SU-DHL-6 (cell line): ENCODE data around the gene NFATC2IP.

Experiments used
- H2AFZ ChIP-seq: fragments of 200-600 bp; sonication (generic); 2 replicates; pipeline ENCODE4 v1.6.1; 2014; ENCODE audit warnings: low read depth, mild to moderate bottlenecking, moderate library complexity, mixed read lengths, antibody characterized with exemption, low read length; ENCODE audit not compliant: severe bottlenecking
- H3F3A ChIP-seq: fragments of 200-600 bp; shearing (Covaris generic); 2 replicates; pipeline ENCODE4 v1.6.0; 2016; ENCODE audit warnings: antibody characterized with exemption, mild to moderate bottlenecking; ENCODE audit not compliant: insufficient read depth
- H3K27ac ChIP-seq: fragments of 200-600 bp; sonication (generic); 2 replicates; pipeline ENCODE4 v1.5.1; 2016; ENCODE audit warnings: low read depth, mild to moderate bottlenecking, low read length, moderate library complexity, mixed read lengths
- H3K27me3 ChIP-seq: fragments of 200-600 bp; sonication (generic), shearing (Covaris generic); 2 replicates; pipeline ENCODE4 v1.6.0; 2014; ENCODE audit warnings: mild to moderate bottlenecking, low read length
- H3K36me3 ChIP-seq: fragments of 200-600 bp; sonication (generic); 2 replicates; pipeline ENCODE4 v1.6.1; 2014; ENCODE audit warnings: mild to moderate bottlenecking, low read length, mixed read lengths
- H3K4me2 ChIP-seq: fragments of 300-600, 200-600 bp; shearing (Covaris generic), sonication (generic); 2 replicates; pipeline ENCODE4 v1.6.0; 2014; ENCODE audit warnings: low read length, low read depth, mild to moderate bottlenecking; ENCODE audit not compliant: poor library complexity, severe bottlenecking
- H3K4me3 ChIP-seq: fragments of 200-600 bp; sonication (generic); 2 replicates; pipeline ENCODE4 v1.5.1; 2014; ENCODE audit warnings: antibody characterized with exemption, low read length, mild to moderate bottlenecking, mixed read lengths; ENCODE audit not compliant: insufficient read depth, poor library complexity, severe bottlenecking
- H3K79me2 ChIP-seq: fragments of 200-600 bp; sonication (generic); 2 replicates; pipeline ENCODE4 v1.6.1; 2014; ENCODE audit warnings: mild to moderate bottlenecking, low read length, moderate library complexity; ENCODE audit not compliant: insufficient read depth
- H3K9ac ChIP-seq: fragments of 200-600 bp; sonication (generic); 2 replicates; pipeline ENCODE4 v1.7.0; 2014; ENCODE audit warnings: mild to moderate bottlenecking, low read length
- H3K9me2 ChIP-seq: fragments of 200-600 bp; sonication (generic); replicated peaks from 2 replicates; pipeline ENCODE4 v1.6.1; 2014; ENCODE audit warnings: low read length; ENCODE audit not compliant: insufficient read depth
- H3K9me3 ChIP-seq: fragments of 200-600 bp; sonication (generic); 2 replicates; pipeline ENCODE4 v1.6.1; 2014; ENCODE audit warnings: low read length, mixed read lengths; ENCODE audit not compliant: insufficient read depth
- H4K20me1 ChIP-seq: fragments of 200-600 bp; sonication (generic); 2 replicates; pipeline ENCODE4 v1.6.1; 2014; ENCODE audit warnings: low read depth, mild to moderate bottlenecking, antibody characterized with exemption, low read length, moderate library complexity, mixed read lengths
- CTCF ChIP-seq: fragments of 200-600 bp; sonication (generic); IDR thresholded peaks from one replicate; pipeline ENCODE4 v1.5.1; 2017; ENCODE audit warnings: antibody characterized with exemption, mild to moderate bottlenecking, low read length, moderate library complexity; ENCODE audit not compliant: insufficient read depth, poor library complexity, severe bottlenecking
- EZH2phosphoT487 ChIP-seq: fragments of 200-600 bp; sonication (generic), shearing (Covaris generic); conservative IDR thresholded peaks from 2 replicates; pipeline ENCODE4 v1.6.1; 2018; ENCODE audit warnings: mild to moderate bottlenecking, antibody characterized with exemption, low read length, moderate library complexity, mixed read lengths

The NFATC2IP gene

GRCh38 chr16:29011112-29011511 is 60.4 kb downstream of the NFATC2IP start:
- no peak overlapping the region for H3K9ac ChIP-seq
- H2AFZ ChIP-seq, result no peak overlapping the region
- no peak overlapping the region for H3K4me3 ChIP-seq
- H3K79me2 ChIP-seq, result no peaks in the 10 kb centered on the region
- no peak for TF ChIP-seq CTCF
- TF ChIP-seq EZH2phosphoT487, result no peak
- no peaks in the 10 kb centered on the region for H3K9me2 ChIP-seq
- no peaks in the 10 kb centered on the region for H3K9me3 ChIP-seq
- no peak overlapping the region for H3K4me2 ChIP-seq
- H3F3A ChIP-seq, result no peaks in the 10 kb centered on the region
- H3K36me3 ChIP-seq, result no peaks in the 10 kb centered on the region
- H3K27ac ChIP-seq, result no peak overlapping the region
- H3K27me3 ChIP-seq, result no peaks in the 10 kb centered on the region
- no peaks in the 10 kb centered on the region for H4K20me1 ChIP-seq

GRCh38 chr16:29011851-29012250 is 61.1 kb downstream of the NFATC2IP start:
- Histone ChIP-seq H3F3A (no peaks in the 10 kb centered on the region), H2AFZ (no peak overlapping the region), H3K27me3 (no peaks in the 10 kb centered on the region), H3K9me3 (no peaks in the 10 kb centered on the region), H3K4me3 (no peak overlapping the region), H3K36me3 (no peaks in the 10 kb centered on the region), H4K20me1 (no peaks in the 10 kb centered on the region), H3K4me2 (no peak overlapping the region), H3K27ac (no peak overlapping the region), H3K9me2 (no peaks in the 10 kb centered on the region), H3K79me2 (no peaks in the 10 kb centered on the region), H3K9ac (no peak overlapping the region)
- TF ChIP-seq EZH2phosphoT487 (no peak), CTCF (no peak)

- Histone ChIP-seq H3K9me2 (no peaks in the 10 kb centered on the region), H3K9me3 (no peaks in the 10 kb centered on the region), H2AFZ (no peak overlapping the region), H3K27ac (no peak overlapping the region), H4K20me1 (no peaks in the 10 kb centered on the region), H3K4me3 (no peak overlapping the region), H3K36me3 (no peaks in the 10 kb centered on the region), H3K9ac (no peak overlapping the region), H3K4me2 (no peak overlapping the region), H3K27me3 (no peaks in the 10 kb centered on the region), H3K79me2 (no peaks in the 10 kb centered on the region), H3F3A (no peaks in the 10 kb centered on the region)
- TF ChIP-seq CTCF (no peak), EZH2phosphoT487 (no peak)
Measured at GRCh38 chr16:29012913-29013553, 62.3 kb downstream of the NFATC2IP start.
